Hematopoietic multipotent progenitor cell treated with erythropoietin and hydrocortisone succinate and interleukin-3 and kit ligand, for 8 days (in vitro differentiated cells): ENCODE results near the gene RETREG1.
"Not testable (repeated sequence)": the region's sequence is repeated elsewhere in the genome, so short reads cannot be mapped to it uniquely, and the experiment has no call there.

Experiments
- DNase-seq: peaks from one replicate; pipeline ENCODE4 v3.0.0-alpha.2; 2015

The RETREG1 gene

GRCh38 chr5:16616536-16617273, at the start of gene RETREG1:
Gene RETREG1, minus strand, starts transcription at chr5:16616997. Its CDS starts 26 bp downstream, at chr5:16616971.
- peak; percentile 8 for DNase-seq

GRCh38 chr5:16666130-16666882, 49.5 kb upstream of the RETREG1 start:
- no peak for DNase-seq

GRCh38 chr5:16665601-16666000, 48.8 kb upstream of the RETREG1 start:
- DNase-seq: no peak

GRCh38 chr5:16664368-16664767, 47.6 kb upstream of the RETREG1 start:
- DNase-seq: no peak

- DNase-seq: no peak
Observed at GRCh38 chr5:16663840-16664239, 47.0 kb upstream of the RETREG1 start.

- no peak for DNase-seq
Observed at GRCh38 chr5:16661713-16662112, 44.9 kb upstream of the RETREG1 start.

GRCh38 chr5:16660982-16661381, 44.2 kb upstream of the RETREG1 start:
- DNase-seq: no peak

GRCh38 chr5:16659536-16659935, 42.7 kb upstream of the RETREG1 start:
- no peak for DNase-seq

GRCh38 chr5:16656561-16657191, 39.9 kb upstream of the RETREG1 start:
- DNase-seq: no peak

- no peak for DNase-seq
Observed at GRCh38 chr5:16654647-16655334, 38.0 kb upstream of the RETREG1 start.

GRCh38 chr5:16648739-16649138, 31.9 kb upstream of the RETREG1 start:
- not testable (repeated sequence) for DNase-seq

- DNase-seq: no peak
Observed at GRCh38 chr5:16644301-16644889, 27.6 kb upstream of the RETREG1 start.

GRCh38 chr5:16642867-16643266, 26.1 kb upstream of the RETREG1 start:
- DNase-seq: no peak

GRCh38 chr5:16639206-16639605, 22.4 kb upstream of the RETREG1 start:
- no peak for DNase-seq

- no peak for DNase-seq
Observed at GRCh38 chr5:16628376-16628775, 11.6 kb upstream of the RETREG1 start.

- DNase-seq: peak; percentile 10
Observed at GRCh38 chr5:16626696-16627264, 10.0 kb upstream of the RETREG1 start.

- no peak for DNase-seq
Observed at GRCh38 chr5:16625096-16625495, 8.3 kb upstream of the RETREG1 start.

GRCh38 chr5:16619136-16619535, 2.3 kb upstream of the RETREG1 start:
- no peak for DNase-seq

- no peak for DNase-seq
Observed at GRCh38 chr5:16618138-16618897, 1.5 kb upstream of the RETREG1 start.

- DNase-seq: no peak
Observed at GRCh38 chr5:16617274-16617968, 624 bp upstream of the RETREG1 start.
